Right ventricle myocardium superior (tissue), 1 donor: ENCODE measurements around the gene STK32B. TPM values are rescaled to one million over a fixed set of nuclear protein-coding genes. Genes with fewer than 3 reads are reported as not detected.

Source experiments
- ATAC-seq: fragments of 200-7000 bp; cut with Tn5 transposase; one replicate; pipeline ENCODE4 v1.9.1; 2020; ENCODE audit warnings: mild to moderate bottlenecking; ENCODE audit not compliant: poor library complexity
- DNase-seq: peaks from one replicate; pipeline ENCODE4 v3.0.0-alpha.2; 2020
- intact Hi-C: fragments of 100-400 bp; cut with DNase I; formaldehyde crosslinking; loops from one replicate; pipeline ENCODE4 v1.11.2; 2022
- total RNA-seq: library from RNA; stranded (reverse); fragmentation: NEBNext Ultra II Directional; extraction: Animal tissue kit (Norgen Biotek cat#: 25700); gene quantifications from one replicate; pipeline ENCODE4 v1.2.1, GENCODE V29; 2021
- donor health status: DM: no; HTN: yes; CAD: no; lungs with severe emphysema.

The STK32B gene
- total RNA-seq, 1 donor from 2014 or later: 1.0 TPM

GRCh38 chr4:5112333-5113095 is 61.2 kb downstream of the STK32B start:
- intact Hi-C loops: no loop called here
- no peak for DNase-seq
- no peak for ATAC-seq

GRCh38 chr4:5114950-5115349 is 63.7 kb downstream of the STK32B start:
- intact Hi-C loops: no loop called here
- DNase-seq (no peak), ATAC-seq (no peak)

GRCh38 chr4:5118091-5118786 is 67.0 kb downstream of the STK32B start:
- ATAC-seq (no peak), DNase-seq (no peak)
- intact Hi-C loops: no loop called here

GRCh38 chr4:5118994-5119835 is 67.9 kb downstream of the STK32B start:
- ATAC-seq: no peak
- intact Hi-C loops: no loop called here
- DNase-seq: no peak

GRCh38 chr4:5120067-5120466 is 68.8 kb downstream of the STK32B start:
- DNase-seq: no peak
- intact Hi-C loops: no loop called here
- no peak for ATAC-seq

- intact Hi-C loops: no loop called here
- no peak for ATAC-seq
- no peak for DNase-seq
These were observed 69.2 kb downstream of the STK32B start for GRCh38 chr4:5120468-5120867.

GRCh38 chr4:5122114-5122513 is 70.8 kb downstream of the STK32B start:
- no peak for DNase-seq
- intact Hi-C loops: no loop called here
- no peak for ATAC-seq

GRCh38 chr4:5124876-5125275 is 73.6 kb downstream of the STK32B start:
- DNase-seq (no peak), ATAC-seq (no peak)
- intact Hi-C loops: no loop called here

GRCh38 chr4:5125321-5125720 is 74.0 kb downstream of the STK32B start:
- ATAC-seq: no peak
- intact Hi-C loops: no loop called here
- no peak for DNase-seq

- intact Hi-C loops: no loop called here
- ATAC-seq (no peak), DNase-seq (no peak)
These were observed 75.0 kb downstream of the STK32B start for GRCh38 chr4:5126231-5126630.

GRCh38 chr4:5126857-5127256 is 75.6 kb downstream of the STK32B start:
- ATAC-seq: no peak

GRCh38 chr4:5127556-5127955 is 76.3 kb downstream of the STK32B start:
- DNase-seq (no peak), ATAC-seq (no peak)

More at GRCh38 chr4:5126857-5127256, 75.6 kb downstream of the STK32B start:
- intact Hi-C loops: no loop called here
- DNase-seq: no peak

GRCh38 chr4:5128569-5128968 is 77.3 kb downstream of the STK32B start:
- DNase-seq (no peak), ATAC-seq (no peak)
- intact Hi-C loops: no loop called here

More at GRCh38 chr4:5127556-5127955, 76.3 kb downstream of the STK32B start:
- intact Hi-C loops: no loop called here

- no peak for DNase-seq
- intact Hi-C loops: no loop called here
- ATAC-seq: no peak
These were observed 81.9 kb downstream of the STK32B start for GRCh38 chr4:5133201-5133600.

GRCh38 chr4:5133933-5134594 is 82.8 kb downstream of the STK32B start:
- intact Hi-C loops: no loop called here
- DNase-seq (no peak), ATAC-seq (no peak)

- no peak for DNase-seq
- intact Hi-C loops: no loop called here
- no peak for ATAC-seq
These were observed 83.3 kb downstream of the STK32B start for GRCh38 chr4:5134620-5135019.

GRCh38 chr4:5137226-5137625 is 85.9 kb downstream of the STK32B start:
- ATAC-seq (no peak), DNase-seq (no peak)
- intact Hi-C loops: no loop called here

GRCh38 chr4:5137927-5138326 is 86.6 kb downstream of the STK32B start:
- DNase-seq: no peak
- intact Hi-C loops: no loop called here
- ATAC-seq: no peak

GRCh38 chr4:5138389-5138788 is 87.1 kb downstream of the STK32B start:
- intact Hi-C loops: no loop called here
- ATAC-seq: no peak
- DNase-seq: no peak
